Ovary (tissue), 10 donors: ENCODE data around the gene LARGE1. TPM values are rescaled to one million over a fixed set of nuclear protein-coding genes. Genes with fewer than 3 reads are reported as not detected.
A peak's percentile ranks its signal among the peaks of the same experiment; 100 is the strongest.

Experiments used
- DNase-seq, 5 donors: peaks; one replicate each; pipeline ENCODE4 v3.0.0-alpha.2; 2019 to 2020
- H3K27ac ChIP-seq, 2 donors: fragments of 200-600 bp; one replicate each; pipeline versions ENCODE4 v1.5.1 to v1.8.0; 2019 to 2022
- H3K27me3 ChIP-seq: fragments of 200-600 bp; one replicate; pipeline ENCODE4 v1.8.0; 2022
- H3K36me3 ChIP-seq: fragments of 200-600 bp; sonication (generic); one replicate; pipeline ENCODE4 v1.5.1; 2019
- H3K4me1 ChIP-seq: one replicate; pipeline ENCODE4 v1.8.1; 2013; ENCODE audit warnings: mild to moderate bottlenecking, moderate library complexity; ENCODE audit not compliant: insufficient read depth
- H3K4me3 ChIP-seq: fragments of 200-600 bp; sonication (generic); one replicate; pipeline ENCODE4 v1.5.1; 2017
- H3K9me3 ChIP-seq, 2 donors: fragments of 200-600 bp in 1 of 2; sonication (generic) in 1 of 2; one replicate each; pipeline versions ENCODE4 v1.5.1 to v1.8.1; 2013 to 2019; ENCODE audit warnings: mild to moderate bottlenecking in 1 of 2, moderate library complexity in 1 of 2
- CTCF ChIP-seq, 3 donors: fragments of 450-650 bp in 2 of 3; fragments of 200-600 bp in 1 of 3; IDR thresholded peaks; one replicate each; pipeline versions ENCODE4 v1.5.1 to v1.8.0; 2016 to 2022; ENCODE audit warnings: antibody characterized with exemption in 3 of 3, mild to moderate bottlenecking in 1 of 3
- EP300 ChIP-seq: sonication (generic); formaldehyde crosslinking; IDR thresholded peaks from one replicate; pipeline ENCODE4 v1.6.1; 2017; ENCODE audit warnings: antibody characterized with exemption
- POLR2A ChIP-seq: fragments of 450-650 bp; IDR thresholded peaks from one replicate; pipeline ENCODE4 v1.6.1; 2017; ENCODE audit warnings: antibody characterized with exemption, mild to moderate bottlenecking, moderate library complexity
- WGBS, 3 donors: extraction: QIAGEN DNeasy Blood & Tissue Kit in 1 of 3; methylation state at CpG; one replicate each; pipeline versions ENCODE4 v1.1.5 to v1.1.7; 2013 to 2017; 5-methylcytosine and 5-hydroxymethylcytosine counted together
- intact Hi-C, 4 donors: fragments of 100-400 bp; cut with DNase I; formaldehyde crosslinking; loops; one replicate each; pipeline versions ENCODE4 v1.11.0 to v1.15.1; 2022 to 2023
- long read RNA-seq, 3 donors: library from polyadenylated mRNA in 2 of 3; unstranded in 2 of 3; transcript quantifications; one replicate each; pipeline ENCODE4 v2.0.0 and lab custom pipeline, GENCODE V29; 2021 to 2026
- polyA plus RNA-seq, 2 donors: library from polyadenylated mRNA; stranded (reverse); fragments of 200-250 nt in 1 of 2; fragments of 350-450 nt in 1 of 2; fragmentation: Illumina TruSeq in 1 of 2; extraction: RNeasy Lipid Tissue Mini Kit (QIAGEN cat#74804) in 1 of 2; gene quantifications; one replicate each; pipeline ENCODE4 v1.2.3, GENCODE V29; 2013 to 2014
- total RNA-seq, 7 donors: library from RNA; depleted of rRNA in 2 of 7; stranded (reverse); fragments of >200 nt in 2 of 7; fragmentation: NEBNext Ultra II Directional in 3 of 7; extraction: Animal tissue kit (Norgen Biotek cat#: 25700) in 3 of 7; gene quantifications; one replicate each; pipeline versions ENCODE4 v1.1.0 to v1.2.4, GENCODE V29; 2016 to 2023
- donor health status: DM: no; HTN: no; CAD: no; lungs with moderate emphysema.
- donor health status: DM: no; HTN: no; CAD: no.
- donor health status: Bipolar disorder and iron deficiency.
- donor health status: DM: yes; HTN: yes; CAD: no.
- donor health status: DM: no; HTN: no; CAD: no.
- donor health status: DM: yes; HTN: yes; CAD: no.

LARGE1 gene
- 10 to 100 TPM; 16.5 to 67.6 (median 54.3) TPM for total RNA-seq
- polyA plus RNA-seq, result 10 to 100 TPM; 13.4 to 34.4 TPM
- long read RNA-seq, donor 1, partial matches to known transcripts, result 90 of 107 reads
- long read RNA-seq, donor 1, other reads (novel, unspliced or antisense), result 17 of 107 reads
- long read RNA-seq, donor 2, result 0 reads
- long read RNA-seq, donor 3, full-length matches to known transcripts, result 19 of 51 reads
- long read RNA-seq, donor 3, partial matches to known transcripts, result 26 of 51 reads
- long read RNA-seq, donor 3, other reads (novel, unspliced or antisense), result 6 of 51 reads

- 0 to 1% (median 1%) methylated on average over 22 to 47 of the region's 47 CpGs for WGBS, 3 donors
- peak within 1 kb of the TSS; percentile 80 to 87 for H3K27ac ChIP-seq
- TF ChIP-seq POLR2A (no peak), EP300 (no peak), CTCF (IDR thresholded peaks at IDR 0.05) (no peak)
- peak in 2 of 5 donors; percentile 30 to 50 for DNase-seq
- intact Hi-C loops, result loop anchor here (5.0 to 10.0 kb wide), 6 partner anchors 148 to 618 kb away; no protein-coding TSS in a partner anchor
- H3K4me1 ChIP-seq, result peaks cover 5% of the 10 kb centered on the region
- no peaks in the 10 kb centered on the region for H3K9me3 ChIP-seq
- no peaks in the 10 kb centered on the region for H3K36me3 ChIP-seq
- H3K4me3 ChIP-seq, result peak within 1 kb of the TSS; percentile 92
- no peaks in the 10 kb centered on the region for H3K27me3 ChIP-seq
Observed at GRCh38 chr22:33920197-33920540, at the start of gene LARGE1. LARGE1 (minus strand) TSS chr22:33920476.

- no peaks in the 10 kb centered on the region for H3K4me1 ChIP-seq
- TF ChIP-seq EP300, result no peak
- TF ChIP-seq CTCF (IDR thresholded peaks at IDR 0.05), result no peak
- no peak for TF ChIP-seq POLR2A
- H3K36me3 ChIP-seq, result no peaks in the 10 kb centered on the region
- DNase-seq, result no peak
- no peaks in the 10 kb centered on the region for H3K9me3 ChIP-seq
- no peak overlapping the region for H3K4me3 ChIP-seq
- no peak overlapping the region for H3K27ac ChIP-seq
- intact Hi-C loops, result no loop called here
- H3K27me3 ChIP-seq, result no peaks in the 10 kb centered on the region
Observed at GRCh38 chr22:33969045-33969444, 48.8 kb upstream of the LARGE1 start.

- DNase-seq, result no peak
- intact Hi-C loops, result no loop called here
- H3K27ac ChIP-seq, result no peak overlapping the region
- H3K36me3 ChIP-seq, result no peaks in the 10 kb centered on the region
- H3K4me3 ChIP-seq, result no peak overlapping the region
- no peaks in the 10 kb centered on the region for H3K27me3 ChIP-seq
- 34 to 54% (median 39%) methylated on average over 1 of the region's 1 CpG for WGBS, 3 donors
- H3K4me1 ChIP-seq, result no peaks in the 10 kb centered on the region
- H3K9me3 ChIP-seq, result no peaks in the 10 kb centered on the region
- TF ChIP-seq POLR2A (no peak), EP300 (no peak), CTCF (IDR thresholded peaks at IDR 0.05) (no peak)
Observed at GRCh38 chr22:33964121-33964520, 43.8 kb upstream of the LARGE1 start.

GRCh38 chr22:33962409-33962808 is 42.1 kb upstream of the LARGE1 start:
- DNase-seq, result no peak
- WGBS, 3 donors, result 89 to 93% (median 90%) methylated on average over 7 of the region's 7 CpGs
- intact Hi-C loops, result no loop called here
- Histone ChIP-seq H3K4me3 (no peak overlapping the region), H3K4me1 (no peaks in the 10 kb centered on the region), H3K9me3 (no peaks in the 10 kb centered on the region), H3K36me3 (no peaks in the 10 kb centered on the region), H3K27me3 (no peaks in the 10 kb centered on the region), H3K27ac (no peak overlapping the region)
- TF ChIP-seq POLR2A (no peak), CTCF (IDR thresholded peaks at IDR 0.05) (no peak), EP300 (no peak)
